ENCODE measurements around the gene KHDC3L. TPM values are rescaled to one million over a fixed set of nuclear protein-coding genes. Genes with fewer than 3 reads are reported as not detected.

Gene KHDC3L
- total RNA-seq, 1 donor from 2014 or later, result not detected

- no peak for DNase-seq (ENCODE audit: low read depth)
- TF ChIP-seq, protein P1, sequence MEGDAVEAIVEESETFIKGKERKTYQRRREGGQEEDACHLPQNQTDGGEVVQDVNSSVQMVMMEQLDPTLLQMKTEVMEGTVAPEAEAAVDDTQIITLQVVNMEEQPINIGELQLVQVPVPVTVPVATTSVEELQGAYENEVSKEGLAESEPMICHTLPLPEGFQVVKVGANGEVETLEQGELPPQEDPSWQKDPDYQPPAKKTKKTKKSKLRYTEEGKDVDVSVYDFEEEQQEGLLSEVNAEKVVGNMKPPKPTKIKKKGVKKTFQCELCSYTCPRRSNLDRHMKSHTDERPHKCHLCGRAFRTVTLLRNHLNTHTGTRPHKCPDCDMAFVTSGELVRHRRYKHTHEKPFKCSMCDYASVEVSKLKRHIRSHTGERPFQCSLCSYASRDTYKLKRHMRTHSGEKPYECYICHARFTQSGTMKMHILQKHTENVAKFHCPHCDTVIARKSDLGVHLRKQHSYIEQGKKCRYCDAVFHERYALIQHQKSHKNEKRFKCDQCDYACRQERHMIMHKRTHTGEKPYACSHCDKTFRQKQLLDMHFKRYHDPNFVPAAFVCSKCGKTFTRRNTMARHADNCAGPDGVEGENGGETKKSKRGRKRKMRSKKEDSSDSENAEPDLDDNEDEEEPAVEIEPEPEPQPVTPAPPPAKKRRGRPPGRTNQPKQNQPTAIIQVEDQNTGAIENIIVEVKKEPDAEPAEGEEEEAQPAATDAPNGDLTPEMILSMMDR (conservative IDR thresholded peaks at IDR 0.05; ENCODE audit: low read depth, low read length), result no peak
- no peak within 1 kb of the TSS for H3K4me3 ChIP-seq (ENCODE audit: low read depth, low read length)
Observed at GRCh38 chr6:73353636-73354593, 8.5 kb upstream of the KHDC3L start, which contains the start of gene DPPA5. Gene DPPA5 (minus strand): TSS chr6:73354276. CDS start chr6:73354225, 51 bp downstream.

DNA sequence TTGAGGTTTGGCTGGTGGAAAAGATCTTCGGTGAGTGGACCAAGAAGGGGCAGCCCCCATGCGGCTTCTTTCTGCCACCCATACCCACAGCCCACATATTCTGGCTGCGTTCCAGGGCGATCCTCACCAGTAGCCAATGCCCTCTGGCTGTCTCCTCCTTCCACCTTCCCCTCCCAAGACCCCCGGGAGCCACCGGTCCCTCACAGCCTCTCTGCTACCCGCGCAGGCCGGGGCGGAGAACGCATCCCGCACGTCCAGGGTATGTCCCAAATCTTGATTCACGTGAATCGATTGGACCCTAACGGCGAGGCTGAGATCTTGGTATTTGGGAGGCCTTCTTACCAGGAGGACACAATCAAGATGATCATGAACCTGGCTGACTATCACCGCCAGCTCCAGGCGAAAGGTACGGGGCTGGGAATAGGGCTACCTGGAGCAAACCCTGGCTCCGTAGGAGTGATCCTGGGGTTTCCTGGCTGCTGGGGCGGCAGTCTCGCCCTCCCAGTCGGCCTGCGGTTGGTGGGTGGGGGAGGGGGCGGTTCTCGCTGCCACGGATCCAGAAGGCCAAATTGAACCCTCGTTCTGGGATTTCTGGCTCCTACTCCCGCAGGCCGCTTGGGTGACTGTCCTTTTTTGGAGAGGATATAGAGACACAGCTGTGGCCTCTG is 545 bp downstream of the KHDC3L start:
- TF ChIP-seq, protein P1 (conservative IDR thresholded peaks at IDR 0.05; ENCODE audit: low read depth, low read length), result no peak
- no peak overlapping the region for H3K4me3 ChIP-seq (ENCODE audit: low read depth, low read length)
- no peak for DNase-seq (ENCODE audit: low read depth)

DNA sequence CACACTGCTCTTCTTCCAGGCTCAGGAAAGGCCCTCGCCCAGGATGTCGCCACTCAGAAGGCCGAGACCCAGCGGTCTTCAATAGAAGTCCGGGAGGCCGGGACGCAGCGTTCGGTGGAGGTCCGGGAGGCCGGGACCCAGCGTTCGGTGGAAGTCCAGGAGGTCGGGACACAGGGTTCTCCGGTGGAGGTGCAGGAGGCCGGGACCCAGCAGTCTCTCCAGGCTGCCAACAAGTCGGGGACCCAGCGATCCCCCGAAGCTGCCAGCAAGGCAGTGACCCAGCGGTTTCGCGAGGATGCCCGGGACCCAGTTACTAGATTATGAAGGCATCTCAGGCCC is 1.0 kb downstream of the KHDC3L start:
- H3K4me3 ChIP-seq (ENCODE audit: low read depth, low read length), result no peak overlapping the region
- no peak for DNase-seq (ENCODE audit: low read depth)
- TF ChIP-seq, protein P1 (conservative IDR thresholded peaks at IDR 0.05; ENCODE audit: low read depth, low read length), result no peak

GRCh38 chr6:73364121-73364520 is 1.7 kb downstream of the KHDC3L start:
- DNase-seq (ENCODE audit: low read depth), result no peak
- TF ChIP-seq, protein P1 (conservative IDR thresholded peaks at IDR 0.05; ENCODE audit: low read depth, low read length), result no peak
- no peak overlapping the region for H3K4me3 ChIP-seq (ENCODE audit: low read depth, low read length)

DNA sequence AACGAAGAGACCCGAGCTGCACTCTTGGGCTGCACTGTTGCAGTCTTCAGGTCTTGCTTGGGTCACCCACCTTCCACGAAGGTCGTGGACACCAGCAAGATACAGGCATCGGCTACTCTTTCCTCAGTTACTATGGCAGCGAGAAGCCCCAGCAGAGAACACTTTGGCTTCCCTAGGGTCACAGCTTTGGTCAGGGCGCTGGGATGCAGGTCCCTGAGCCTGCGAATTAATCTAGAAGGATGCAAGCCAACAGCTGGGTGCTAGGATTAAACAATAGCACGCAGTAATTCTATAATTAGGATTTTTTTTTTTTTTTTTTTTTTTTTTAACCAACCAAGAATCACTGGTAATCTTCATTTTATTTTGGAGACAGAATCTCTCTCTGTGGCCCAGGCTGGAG is 2.1 kb downstream of the KHDC3L start:
- TF ChIP-seq, protein P1 (conservative IDR thresholded peaks at IDR 0.05; ENCODE audit: low read depth, low read length), result no peak
- no peak for DNase-seq (ENCODE audit: low read depth)
- no peak overlapping the region for H3K4me3 ChIP-seq (ENCODE audit: low read depth, low read length)

- no peak for DNase-seq (ENCODE audit: low read depth)
- TF ChIP-seq, protein P1 (conservative IDR thresholded peaks at IDR 0.05; ENCODE audit: low read depth, low read length), result no peak
- H3K4me3 ChIP-seq (ENCODE audit: low read depth, low read length), result no peak overlapping the region
Observed at GRCh38 chr6:73367761-73368355, 5.4 kb downstream of the KHDC3L start.

Data from epithelial cell of proximal tubule (primary cell).